GM06990 (cell line): ENCODE measurements around the gene PRMT7.

Experiments
- DNase-seq: peaks from one replicate; pipeline ENCODE4 v3.0.0-alpha.2; 2011; ENCODE audit not compliant: insufficient read length; ENCODE audit errors: extremely low read depth
- H3K27me3 ChIP-seq: replicated peaks from 2 replicates; pipeline ENCODE4 v1.6.0; 2011; ENCODE audit warnings: low read length; ENCODE audit not compliant: control insufficient read depth, insufficient read depth
- H3K36me3 ChIP-seq: 2 replicates; pipeline ENCODE4 v1.5.1; 2011; ENCODE audit warnings: low read length; ENCODE audit not compliant: control insufficient read depth, insufficient read depth
- H3K4me3 ChIP-seq: replicated peaks from 2 replicates; pipeline ENCODE4 v1.5.1; 2011; ENCODE audit warnings: low read depth, mild to moderate bottlenecking, control low read depth, low read length
- CTCF ChIP-seq: IDR thresholded peaks from 2 replicates; pipeline ENCODE4 v1.5.1; 2011; ENCODE audit warnings: low read length, control low read depth, mild to moderate bottlenecking, inconsistent platforms; ENCODE audit not compliant: insufficient read depth, poor library complexity, severe bottlenecking

The PRMT7 gene

DNA sequence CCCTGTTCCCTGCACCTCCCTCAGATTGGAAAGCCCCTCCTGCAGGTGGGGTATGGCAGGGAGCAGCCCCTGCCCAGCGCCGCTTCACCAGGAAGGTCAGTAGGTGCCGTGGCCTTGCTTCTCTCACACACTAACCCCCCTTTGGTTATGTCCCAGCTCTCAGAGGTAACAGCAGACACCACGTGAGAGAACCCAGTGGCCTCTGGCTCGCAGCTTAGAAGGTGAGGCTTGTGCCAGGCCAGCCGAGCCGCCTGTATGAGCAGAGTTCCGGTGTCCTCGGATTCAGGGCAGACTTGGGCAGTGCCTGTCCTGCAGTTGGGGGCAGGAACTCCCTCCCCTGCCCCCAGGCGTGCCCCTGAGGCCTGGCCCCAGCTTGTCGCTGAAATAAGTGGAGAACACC lies 47.1 kb downstream of the PRMT7 start:
- Histone ChIP-seq H3K4me3 (no peak overlapping the region), H3K36me3 (peaks cover 41% of the 10 kb centered on the region), H3K27me3 (no peaks in the 10 kb centered on the region)
- no peak for TF ChIP-seq CTCF
- no peak for DNase-seq

DNA sequence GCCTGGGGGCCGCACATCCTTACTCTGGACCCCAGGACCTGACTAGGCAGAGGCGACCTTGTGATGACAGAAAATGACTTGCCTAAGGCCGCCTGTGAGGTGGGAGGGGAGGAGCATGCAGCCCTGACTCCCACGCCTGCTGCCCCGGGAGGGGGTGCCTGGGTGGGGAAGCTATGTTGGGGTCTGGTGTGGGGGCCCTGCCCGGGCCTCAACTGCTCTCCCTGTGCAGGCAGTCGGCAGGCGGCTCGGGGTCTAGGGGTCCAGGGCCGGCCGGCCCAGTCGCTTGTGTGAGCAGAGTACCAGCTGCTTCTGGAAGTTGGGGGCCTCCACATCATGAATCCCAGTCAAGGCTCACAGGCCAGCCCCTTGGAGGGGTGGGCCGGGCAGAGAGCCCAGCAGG lies 48.1 kb downstream of the PRMT7 start:
- no peak for TF ChIP-seq CTCF
- DNase-seq = no peak
- Histone ChIP-seq H3K4me3 (no peak overlapping the region), H3K36me3 (peaks cover 32% of the 10 kb centered on the region), H3K27me3 (no peaks in the 10 kb centered on the region)

GRCh38 chr16:68359398-68360191 lies 48.8 kb downstream of the PRMT7 start:
- DNase-seq = no peak
- TF ChIP-seq CTCF = no peak
- no peaks in the 10 kb centered on the region for H3K27me3 ChIP-seq
- no peak overlapping the region for H3K4me3 ChIP-seq
- H3K36me3 ChIP-seq = peaks cover 32% of the 10 kb centered on the region

DNA sequence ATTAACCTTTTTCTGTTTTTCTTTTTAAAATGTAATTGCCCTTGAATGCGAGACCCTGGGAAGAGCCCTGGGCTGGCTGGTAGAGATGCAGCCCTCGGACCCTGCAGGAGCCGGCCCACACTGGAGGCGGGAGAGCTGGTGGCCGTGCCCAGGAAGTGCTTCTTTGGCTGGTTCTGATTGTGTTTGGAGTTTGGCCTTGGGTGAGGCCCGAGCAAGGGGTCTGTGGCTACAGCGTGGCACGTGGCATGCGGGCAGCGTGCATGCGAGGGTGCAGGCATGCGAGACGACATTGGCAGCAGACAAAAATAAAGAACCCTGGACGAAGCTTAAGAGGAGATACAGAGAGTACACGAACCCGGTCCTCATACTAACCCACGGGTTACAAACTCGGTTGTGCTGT lies 49.7 kb downstream of the PRMT7 start:
- TF ChIP-seq CTCF = no peak
- no peaks in the 10 kb centered on the region for H3K27me3 ChIP-seq
- DNase-seq = no peak
- peaks cover 29% of the 10 kb centered on the region for H3K36me3 ChIP-seq
- no peak overlapping the region for H3K4me3 ChIP-seq

DNA sequence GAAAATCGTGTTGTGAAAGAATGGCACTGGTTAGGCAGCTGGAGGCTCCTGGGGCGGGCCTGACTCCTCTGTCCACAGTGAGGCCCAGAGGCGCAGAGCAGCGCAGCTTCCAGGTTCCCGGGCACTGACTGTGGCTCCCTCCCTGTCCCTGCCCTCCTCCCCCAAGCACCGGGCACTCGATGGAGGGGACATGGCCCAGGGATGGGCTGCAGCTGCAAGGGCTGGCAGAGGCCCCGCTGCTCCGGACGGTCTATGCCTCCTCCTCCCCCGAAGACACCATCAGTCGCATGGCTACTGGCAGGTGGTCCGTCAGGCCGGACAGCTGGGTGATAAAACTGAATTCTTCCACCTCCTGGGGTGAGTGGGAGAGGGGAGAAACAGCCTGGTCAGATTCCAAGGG lies 50.1 kb downstream of the PRMT7 start:
- no peak for DNase-seq
- no peak for TF ChIP-seq CTCF
- Histone ChIP-seq H3K4me3 (no peak overlapping the region), H3K27me3 (no peaks in the 10 kb centered on the region), H3K36me3 (peaks cover 25% of the 10 kb centered on the region)
